ENCODE data around the gene KRT3. TPM values are rescaled to one million over a fixed set of nuclear protein-coding genes. Genes with fewer than 3 reads are reported as not detected.

KRT3 gene
- total and polyA plus RNA-seq, 10 of the 15 experiments (the other 5 are each of a cell fraction or from before 2014, with no cell fraction given), result not detected

DNA sequence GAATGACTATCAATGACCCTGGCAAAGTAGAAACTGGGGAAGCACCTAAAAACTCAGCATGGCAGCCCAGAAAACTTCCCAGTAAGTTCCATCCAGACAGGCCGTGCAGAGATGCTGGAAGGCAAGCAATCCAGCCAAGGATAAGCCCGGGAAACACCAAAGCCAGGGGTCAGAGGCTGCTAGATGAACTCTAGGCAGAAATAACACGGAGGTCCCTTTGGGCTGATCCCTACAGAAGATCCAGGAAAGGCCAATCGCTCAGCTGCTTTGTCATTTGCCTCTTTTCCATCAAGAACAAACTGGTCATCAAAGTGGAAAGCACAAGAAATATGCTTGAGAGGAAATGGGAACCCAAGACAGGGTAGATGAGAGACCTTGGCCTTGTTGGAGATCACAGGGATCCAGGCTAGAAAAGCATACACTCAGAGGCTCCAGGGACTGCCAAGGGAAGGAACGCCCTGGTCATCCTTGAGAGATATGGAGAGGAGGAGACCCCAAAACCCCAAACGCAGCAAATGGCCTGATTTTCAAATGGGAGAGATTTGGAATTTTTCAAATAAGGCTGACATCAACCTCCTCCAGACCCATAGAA is 31.7 kb upstream of the KRT3 start (continued):
- TF ChIP-seq, protein P1, sequence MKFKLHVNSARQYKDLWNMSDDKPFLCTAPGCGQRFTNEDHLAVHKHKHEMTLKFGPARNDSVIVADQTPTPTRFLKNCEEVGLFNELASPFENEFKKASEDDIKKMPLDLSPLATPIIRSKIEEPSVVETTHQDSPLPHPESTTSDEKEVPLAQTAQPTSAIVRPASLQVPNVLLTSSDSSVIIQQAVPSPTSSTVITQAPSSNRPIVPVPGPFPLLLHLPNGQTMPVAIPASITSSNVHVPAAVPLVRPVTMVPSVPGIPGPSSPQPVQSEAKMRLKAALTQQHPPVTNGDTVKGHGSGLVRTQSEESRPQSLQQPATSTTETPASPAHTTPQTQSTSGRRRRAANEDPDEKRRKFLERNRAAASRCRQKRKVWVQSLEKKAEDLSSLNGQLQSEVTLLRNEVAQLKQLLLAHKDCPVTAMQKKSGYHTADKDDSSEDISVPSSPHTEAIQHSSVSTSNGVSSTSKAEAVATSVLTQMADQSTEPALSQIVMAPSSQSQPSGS (IDR thresholded peaks at IDR 0.05; ENCODE audit: low read length), result no peak
- TF ChIP-seq LARP7 (IDR thresholded peaks at IDR 0.05), result no peak
- no peak for TF ChIP-seq ZNF384 (IDR thresholded peaks at IDR 0.05; ENCODE audit: borderline replicate concordance, low read depth, low read length)
- no peak for TF ChIP-seq ZNF622 (IDR thresholded peaks at IDR 0.05)
- TF ChIP-seq RFX5 (IDR thresholded peaks at IDR 0.05; ENCODE audit: low read depth, low read length), result no peak

DNA sequence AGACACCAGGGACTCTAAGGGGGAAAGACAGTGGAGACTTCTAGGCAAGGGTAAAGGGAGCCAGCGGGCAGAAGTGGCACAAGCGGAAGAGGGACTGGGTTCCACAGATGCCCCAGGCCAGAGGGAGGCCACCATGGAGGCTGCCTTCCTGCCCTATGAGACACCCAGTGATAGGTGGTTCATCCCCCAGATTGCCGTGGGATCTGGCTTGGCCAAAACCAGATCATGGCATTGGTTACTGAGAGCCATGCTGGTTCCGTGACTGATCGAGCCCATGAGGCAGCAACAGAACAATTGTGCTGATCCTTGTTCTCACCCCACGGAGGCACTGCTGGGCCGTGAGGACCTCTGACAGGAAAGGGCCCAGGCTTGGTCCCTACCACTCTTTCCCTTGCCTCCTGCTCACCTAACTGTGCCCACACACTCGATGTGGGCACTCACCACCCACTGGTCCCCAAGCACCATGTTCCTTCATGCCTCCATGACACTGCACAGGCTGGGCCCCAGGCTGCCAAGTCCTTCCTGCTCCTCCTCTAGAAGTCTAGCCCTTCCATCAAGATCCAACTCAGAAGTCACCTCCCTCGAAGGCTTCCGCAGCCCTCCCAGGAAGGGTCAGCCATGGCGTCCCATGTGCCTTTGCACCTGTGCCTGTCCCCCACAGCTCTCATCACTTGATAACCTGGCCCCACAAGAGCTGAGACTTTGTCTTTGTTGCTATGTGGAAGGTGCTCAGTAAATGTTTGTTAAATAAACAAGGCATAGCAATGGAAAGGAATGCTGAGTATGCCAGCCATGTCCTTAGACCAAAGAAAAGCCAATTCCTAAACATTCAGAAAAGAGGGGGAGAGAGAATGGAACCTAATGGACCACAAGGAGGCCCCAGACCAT is 30.9 kb upstream of the KRT3 start:
- ChIA-PET POLR2A (interaction anchor here (0.7 kb wide), 1 partner anchor 385 kb away, joined by 4 read pairs; no protein-coding TSS in a partner anchor), CTCF (no interaction called here), SMC1A (ENCODE audit: uncharacterized antibody, unreplicated experiment) (no interaction called here), RAD21 (ENCODE audit: unreplicated experiment) (no interaction called here)
- no peak overlapping the region for H2AFZ ChIP-seq (ENCODE audit: control insufficient read depth, low read depth, low read length)
- H3K4me3 ChIP-seq, result no peak overlapping the region
- no peak overlapping the region for H3K27ac ChIP-seq (ENCODE audit: control insufficient read depth, insufficient read depth)
- intact Hi-C loops (cut with micrococcal nuclease; ENCODE audit: unreplicated experiment) (no loop called here), in situ Hi-C loops (cut with MboI) (no loop called here)
- H3K4me1 ChIP-seq (ENCODE audit: control insufficient read depth, insufficient read depth, low read length), result no peaks in the 10 kb centered on the region
- BruUV-seq (replicated peaks), result no TSS peak
- no peaks in the 10 kb centered on the region for H3K79me2 ChIP-seq (ENCODE audit: control insufficient read depth, insufficient read depth, low read length)
- no peak overlapping the region for H3K4me2 ChIP-seq (ENCODE audit: control insufficient read depth, insufficient read depth)
- ATAC-seq (no peak), FAIRE-seq (no peak), DNase-seq (ENCODE audit: low read depth, low spot score) (no peak)
- H3K36me3 ChIP-seq (ENCODE audit: control insufficient read depth in 2 of 2, insufficient read depth in 2 of 2, low read length in 1 of 2), result no peaks in the 10 kb centered on the region
- 28% methylated on average over 11 of the region's 11 CpGs for WGBS (ENCODE audit: insufficient coverage, insufficient replicate concordance, low lambda C conversion rate, missing lambda C conversion rate)
- no peak overlapping the region for H3K9ac ChIP-seq (ENCODE audit: control insufficient read depth, insufficient read depth, low read length)
- no peaks in the 10 kb centered on the region for H3K9me3 ChIP-seq (replicated peaks; ENCODE audit: control insufficient read depth, insufficient read depth, low read length)
- peaks cover 0 to 5% of the 10 kb centered on the region in 2 experiments; a peak in 2 of 4 replicates for H3K27me3 ChIP-seq (replicated peaks in 1 of 2; ENCODE audit: control insufficient read depth in 2 of 2, insufficient read depth in 2 of 2, low read length in 1 of 2)
- H4K20me1 ChIP-seq (ENCODE audit: control insufficient read depth, insufficient read depth), result no peaks in the 10 kb centered on the region
- no peak for TF ChIP-seq TBL1XR1 (IDR thresholded peaks at IDR 0.05; ENCODE audit: low read depth, low read length)
- TF ChIP-seq FOS (IDR thresholded peaks at IDR 0.05; ENCODE audit: borderline replicate concordance, extremely low read depth, insufficient read length), result no peak
- no peak for TF ChIP-seq EP300 (IDR thresholded peaks at IDR 0.05; ENCODE audit: borderline replicate concordance in 1 of 2, control insufficient read depth in 1 of 2, low read depth in 2 of 2, low read length in 2 of 2)
- TF ChIP-seq RB1 (IDR thresholded peaks at IDR 0.05; ENCODE audit: borderline replicate concordance), result no peak
- TF ChIP-seq, protein P2, sequence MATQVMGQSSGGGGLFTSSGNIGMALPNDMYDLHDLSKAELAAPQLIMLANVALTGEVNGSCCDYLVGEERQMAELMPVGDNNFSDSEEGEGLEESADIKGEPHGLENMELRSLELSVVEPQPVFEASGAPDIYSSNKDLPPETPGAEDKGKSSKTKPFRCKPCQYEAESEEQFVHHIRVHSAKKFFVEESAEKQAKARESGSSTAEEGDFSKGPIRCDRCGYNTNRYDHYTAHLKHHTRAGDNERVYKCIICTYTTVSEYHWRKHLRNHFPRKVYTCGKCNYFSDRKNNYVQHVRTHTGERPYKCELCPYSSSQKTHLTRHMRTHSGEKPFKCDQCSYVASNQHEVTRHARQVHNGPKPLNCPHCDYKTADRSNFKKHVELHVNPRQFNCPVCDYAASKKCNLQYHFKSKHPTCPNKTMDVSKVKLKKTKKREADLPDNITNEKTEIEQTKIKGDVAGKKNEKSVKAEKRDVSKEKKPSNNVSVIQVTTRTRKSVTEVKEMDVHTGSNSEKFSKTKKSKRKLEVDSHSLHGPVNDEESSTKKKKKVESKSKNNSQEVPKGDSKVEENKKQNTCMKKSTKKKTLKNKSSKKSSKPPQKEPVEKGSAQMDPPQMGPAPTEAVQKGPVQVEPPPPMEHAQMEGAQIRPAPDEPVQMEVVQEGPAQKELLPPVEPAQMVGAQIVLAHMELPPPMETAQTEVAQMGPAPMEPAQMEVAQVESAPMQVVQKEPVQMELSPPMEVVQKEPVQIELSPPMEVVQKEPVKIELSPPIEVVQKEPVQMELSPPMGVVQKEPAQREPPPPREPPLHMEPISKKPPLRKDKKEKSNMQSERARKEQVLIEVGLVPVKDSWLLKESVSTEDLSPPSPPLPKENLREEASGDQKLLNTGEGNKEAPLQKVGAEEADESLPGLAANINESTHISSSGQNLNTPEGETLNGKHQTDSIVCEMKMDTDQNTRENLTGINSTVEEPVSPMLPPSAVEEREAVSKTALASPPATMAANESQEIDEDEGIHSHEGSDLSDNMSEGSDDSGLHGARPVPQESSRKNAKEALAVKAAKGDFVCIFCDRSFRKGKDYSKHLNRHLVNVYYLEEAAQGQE (IDR thresholded peaks at IDR 0.05; ENCODE audit: low read depth, low read length), result no peak
- no peak for TF ChIP-seq HDGF (IDR thresholded peaks at IDR 0.05)
- TF ChIP-seq, protein P3, sequence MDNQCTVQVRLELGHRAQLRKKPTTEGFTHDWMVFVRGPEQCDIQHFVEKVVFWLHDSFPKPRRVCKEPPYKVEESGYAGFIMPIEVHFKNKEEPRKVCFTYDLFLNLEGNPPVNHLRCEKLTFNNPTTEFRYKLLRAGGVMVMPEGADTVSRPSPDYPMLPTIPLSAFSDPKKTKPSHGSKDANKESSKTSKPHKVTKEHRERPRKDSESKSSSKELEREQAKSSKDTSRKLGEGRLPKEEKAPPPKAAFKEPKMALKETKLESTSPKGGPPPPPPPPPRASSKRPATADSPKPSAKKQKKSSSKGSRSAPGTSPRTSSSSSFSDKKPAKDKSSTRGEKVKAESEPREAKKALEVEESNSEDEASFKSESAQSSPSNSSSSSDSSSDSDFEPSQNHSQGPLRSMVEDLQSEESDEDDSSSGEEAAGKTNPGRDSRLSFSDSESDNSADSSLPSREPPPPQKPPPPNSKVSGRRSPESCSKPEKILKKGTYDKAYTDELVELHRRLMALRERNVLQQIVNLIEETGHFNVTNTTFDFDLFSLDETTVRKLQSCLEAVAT (IDR thresholded peaks at IDR 0.05), result no peak
- TF ChIP-seq, protein P4, sequence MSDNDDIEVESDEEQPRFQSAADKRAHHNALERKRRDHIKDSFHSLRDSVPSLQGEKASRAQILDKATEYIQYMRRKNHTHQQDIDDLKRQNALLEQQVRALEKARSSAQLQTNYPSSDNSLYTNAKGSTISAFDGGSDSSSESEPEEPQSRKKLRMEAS (IDR thresholded peaks at IDR 0.05; ENCODE audit: low read depth, low read length), result no peak

All from GM12878 (cell line).